Testis (tissue), 3 donors: ENCODE data around the gene USP44. TPM values are rescaled to one million over a fixed set of nuclear protein-coding genes. Genes with fewer than 3 reads are reported as not detected.

Experiments
- DNase-seq: peaks from one replicate; pipeline ENCODE4 v3.0.0-alpha.2; 2019
- H3K27ac ChIP-seq, 2 donors: fragments of 200-600 bp; sonication (generic); one replicate each; pipeline ENCODE4 v1.5.1; 2019
- H3K27me3 ChIP-seq: fragments of 200-600 bp; sonication (generic); one replicate; pipeline ENCODE4 v1.5.1; 2019
- H3K36me3 ChIP-seq: fragments of 200-600 bp; sonication (generic); one replicate; pipeline ENCODE4 v1.5.1; 2017; ENCODE audit warnings: low read depth; ENCODE audit errors: missing control alignments
- H3K4me1 ChIP-seq: fragments of 200-600 bp; sonication (generic); one replicate; pipeline ENCODE4 v1.5.1; 2019
- H3K4me3 ChIP-seq, 2 donors: fragments of 200-600 bp; sonication (generic); one replicate each; pipeline ENCODE4 v1.5.1; 2017 to 2019
- H3K9me3 ChIP-seq: fragments of 200-600 bp; sonication (generic); one replicate; pipeline ENCODE4 v1.5.1; 2017
- CTCF ChIP-seq, 3 experiments: fragments of 450-650 bp in 2 of 3; fragments of 200-600 bp in 1 of 3; sonication (generic) in 1 of 3; IDR thresholded peaks; one replicate each; pipeline ENCODE4 v1.5.1; 2016 to 2019; ENCODE audit warnings: antibody characterized with exemption in 3 of 3, mild to moderate bottlenecking in 2 of 3, moderate library complexity in 1 of 3
- POLR2A ChIP-seq: fragments of 450-650 bp; IDR thresholded peaks from one replicate; pipeline ENCODE4 v1.6.1; 2017; ENCODE audit warnings: antibody characterized with exemption, mild to moderate bottlenecking, moderate library complexity
- WGBS, 2 donors: methylation state at CpG; one replicate each; pipeline ENCODE4 v1.1.5; 2018; 5-methylcytosine and 5-hydroxymethylcytosine counted together
- intact Hi-C: fragments of 100-400 bp; cut with DNase I; formaldehyde crosslinking; loops from one replicate; pipeline ENCODE4 v1.15.1; 2023; ENCODE audit warnings: low total_unique reads
- polyA plus RNA-seq: library from polyadenylated mRNA; stranded (reverse); fragments of 350-450 nt; fragmentation: Illumina TruSeq; extraction: RNeasy Lipid Tissue Mini Kit (QIAGEN cat#74804); gene quantifications from one replicate; pipeline ENCODE4 v1.2.3, GENCODE V29; 2014; ENCODE audit warnings: low read depth, low replicate concordance; ENCODE audit not compliant: insufficient read depth
- total RNA-seq, 2 donors: library from RNA; depleted of rRNA; stranded (reverse); fragments of >200 nt; gene quantifications; one replicate each; pipeline ENCODE4 v1.2.3, GENCODE V29; 2016

Gene USP44
- total and polyA plus RNA-seq, 3 donors from 2014 or later: 14.2 to 52.9 (median 22.4) TPM

DNA sequence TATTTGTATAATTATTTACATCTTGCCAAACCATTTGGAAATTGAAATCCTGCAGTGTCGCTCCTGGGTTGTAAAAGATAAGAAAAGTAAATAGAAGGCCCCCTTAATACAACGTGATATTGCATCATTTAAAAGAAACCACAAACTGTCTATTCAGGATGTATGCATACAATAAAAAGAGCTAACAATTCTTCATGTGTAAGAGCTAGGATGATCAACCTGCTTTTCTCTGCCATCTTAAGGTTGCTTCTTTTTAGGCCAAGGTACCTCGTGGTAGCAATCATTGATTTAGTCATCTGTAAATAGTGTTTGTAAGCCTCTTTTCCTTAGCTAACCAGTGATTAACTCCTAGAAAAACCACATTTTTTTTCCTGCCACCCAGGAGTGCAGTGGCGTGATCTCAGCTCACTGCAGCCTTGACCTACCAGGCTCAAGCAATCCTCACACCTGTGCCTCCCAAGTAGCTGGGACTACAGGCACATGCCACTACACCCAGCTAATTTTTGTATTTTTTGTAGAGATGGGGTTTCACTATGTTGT lies 3.3 kb upstream of the USP44 start:
- WGBS, 2 donors: 57 to 70% methylated on average over 4 of the region's 4 CpGs
- intact Hi-C loops: no loop called here
- no peaks in the 10 kb centered on the region for H3K4me1 ChIP-seq
- H3K27ac ChIP-seq: no peak overlapping the region
- no peak for DNase-seq
- H3K4me3 ChIP-seq: no peak overlapping the region
- H3K27me3 ChIP-seq: no peaks in the 10 kb centered on the region
- no peaks in the 10 kb centered on the region for H3K36me3 ChIP-seq
- no peaks in the 10 kb centered on the region for H3K9me3 ChIP-seq
- TF ChIP-seq CTCF (IDR thresholded peaks at IDR 0.05): no peak
- no peak for TF ChIP-seq POLR2A

- H3K27me3 ChIP-seq: no peaks in the 10 kb centered on the region
- no peaks in the 10 kb centered on the region for H3K9me3 ChIP-seq
- no peaks in the 10 kb centered on the region for H3K4me1 ChIP-seq
- H3K36me3 ChIP-seq: no peaks in the 10 kb centered on the region
- no peak overlapping the region for H3K27ac ChIP-seq
- no peak overlapping the region for H3K4me3 ChIP-seq
- no peak for TF ChIP-seq CTCF (IDR thresholded peaks at IDR 0.05)
- TF ChIP-seq POLR2A: no peak
- WGBS, 2 donors: 86 to 87% methylated on average over 5 of the region's 5 CpGs
- intact Hi-C loops: no loop called here
- no peak for DNase-seq
Measured at GRCh38 chr12:95553197-95553943, 2.1 kb upstream of the USP44 start.

GRCh38 chr12:95551913-95552516 lies 739 bp upstream of the USP44 start:
- Histone ChIP-seq H3K9me3 (no peaks in the 10 kb centered on the region), H3K27me3 (no peaks in the 10 kb centered on the region), H3K27ac (no peak overlapping the region), H3K36me3 (no peaks in the 10 kb centered on the region), H3K4me1 (no peaks in the 10 kb centered on the region), H3K4me3 (no peak overlapping the region)
- no peak for DNase-seq
- intact Hi-C loops: no loop called here
- no peak for TF ChIP-seq POLR2A
- 65 to 78% methylated on average over 7 of the region's 7 CpGs for WGBS, 2 donors

DNA sequence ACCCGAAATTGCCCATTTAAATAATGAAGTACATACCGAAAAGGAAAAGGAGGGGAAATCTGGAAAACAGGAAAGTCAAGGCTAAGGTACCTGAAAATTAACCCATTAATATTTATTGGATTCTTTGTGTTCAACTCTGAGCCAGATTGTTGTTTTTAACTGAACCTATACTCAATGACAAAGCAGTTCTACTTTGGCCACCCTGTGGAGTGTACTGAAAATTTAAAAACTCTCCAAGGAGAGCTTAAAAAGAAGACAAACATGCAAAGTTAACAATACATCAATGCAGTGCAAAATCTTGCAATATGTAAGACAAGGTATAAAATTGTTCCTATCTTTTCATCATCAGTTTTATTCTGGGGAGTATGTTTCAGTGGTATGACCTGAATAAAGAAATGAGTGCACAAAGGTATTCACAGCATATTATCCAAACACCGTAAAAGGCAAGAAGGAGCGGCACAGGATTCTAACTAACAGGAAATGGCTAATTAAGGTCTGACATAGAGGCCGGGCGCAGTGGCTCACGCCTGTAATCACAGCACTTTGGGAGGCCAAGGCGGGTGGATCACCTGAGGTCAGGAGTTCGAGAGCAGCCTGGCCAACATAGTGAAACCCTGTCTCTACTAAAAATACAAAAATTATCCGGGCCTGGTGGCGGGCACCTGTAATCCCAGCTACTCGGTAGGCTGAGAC lies 1.7 kb downstream of the USP44 start:
- Histone ChIP-seq H3K4me1 (no peaks in the 10 kb centered on the region), H3K27ac (peak overlapping the region in 1 of 2 donors; percentile 72), H3K27me3 (no peaks in the 10 kb centered on the region), H3K9me3 (no peaks in the 10 kb centered on the region), H3K36me3 (no peaks in the 10 kb centered on the region), H3K4me3 (peak overlapping the region; percentile 61 to 86)
- intact Hi-C loops: no loop called here
- 50 to 65% methylated on average over 12 of the region's 12 CpGs for WGBS, 2 donors
- DNase-seq: no peak
- no peak for TF ChIP-seq POLR2A

- Histone ChIP-seq H3K4me1 (no peaks in the 10 kb centered on the region), H3K4me3 (peak overlapping the region; percentile 61 to 86), H3K36me3 (no peaks in the 10 kb centered on the region), H3K27ac (peak overlapping the region; percentile 72 to 73), H3K9me3 (no peaks in the 10 kb centered on the region), H3K27me3 (no peaks in the 10 kb centered on the region)
- no peak for TF ChIP-seq POLR2A
- no peak for TF ChIP-seq CTCF (IDR thresholded peaks at IDR 0.05)
- 3 to 9% methylated on average over 29 to 91 of the region's 98 CpGs for WGBS, 2 donors
- peak; percentile 70 for DNase-seq
- intact Hi-C loops: no loop called here
Measured at GRCh38 chr12:95548539-95549391, 2.5 kb downstream of the USP44 start.
